SK-N-SH (cell line): ENCODE results near the gene RARA. TPM values are rescaled to one million over a fixed set of nuclear protein-coding genes. Genes with fewer than 3 reads are reported as not detected.
"Not testable (repeated sequence)": the region's sequence is repeated elsewhere in the genome, so short reads cannot be mapped to it uniquely, and the experiment has no call there.

Experiments
- CTCF ChIA-PET: fragments of 300-600, 350-600 bp; formaldehyde crosslinking; extraction: SDS; loops from one replicate; lab custom pipeline; 2021; lab: Yijun Ruan, JAX
- POLR2A ChIA-PET: fragments of 350-600 bp; sonication (Branson Sonifier 250); formaldehyde crosslinking; extraction: SDS; loops from one replicate; lab custom pipeline; 2020; ENCODE audit warnings: antibody characterized with exemption, inconsistent platforms; lab: Yijun Ruan, JAX
- DNase-seq: peaks from one replicate; pipeline ENCODE4 v3.0.0; 2012
- H2AFZ ChIP-seq: fragments of 200-600 bp; sonication (generic); 2 replicates; pipeline ENCODE4 v1.8.1; 2016; ENCODE audit warnings: antibody characterized with exemption, mild to moderate bottlenecking, low read depth
- H3F3A ChIP-seq: fragments of 200-600 bp; sonication (generic); replicated peaks from 2 replicates; pipeline ENCODE3; 2016; ENCODE audit warnings: antibody characterized with exemption, mild to moderate bottlenecking; ENCODE audit not compliant: insufficient read depth
- H3K27ac ChIP-seq, 2 experiments: fragments of 200-500 bp in 1 of 2; fragments of 200-600 bp in 1 of 2; sonication (Bioruptor generic) in 1 of 2; sonication (generic), shearing (Covaris generic) in 1 of 2; 2 replicates each; pipeline versions ENCODE4 v1.5.1 to v1.6.1; 2014 to 2016; ENCODE audit warnings: low read depth in 2 of 2, inconsistent platforms in 1 of 2, low read length in 1 of 2, mild to moderate bottlenecking in 1 of 2, mixed read lengths in 1 of 2
- H3K27me3 ChIP-seq: fragments of 200-600 bp; sonication (generic), shearing (Covaris generic); 2 replicates; pipeline ENCODE4 v1.6.1; 2016; ENCODE audit warnings: mixed run types; ENCODE audit not compliant: insufficient read depth
- H3K36me3 ChIP-seq, 2 experiments: fragments of 200-500 bp in 1 of 2; fragments of 200-600 bp in 1 of 2; sonication (Bioruptor generic) in 1 of 2; sonication (generic) in 1 of 2; replicated peaks in 1 of 2; 2 replicates each; pipeline versions ENCODE3 to v1.5.1; 2014 to 2016; ENCODE audit warnings: low read length in 1 of 2, mild to moderate bottlenecking in 1 of 2; ENCODE audit not compliant: insufficient read depth in 2 of 2, control insufficient read depth in 1 of 2
- H3K4me1 ChIP-seq, 2 experiments: fragments of 200-500 bp in 1 of 2; fragments of 200-600 bp in 1 of 2; sonication (Bioruptor generic) in 1 of 2; sonication (generic), shearing (Covaris generic) in 1 of 2; 2 replicates each; pipeline versions ENCODE4 v1.5.1 to v1.6.1; 2014 to 2016; ENCODE audit warnings: low read depth in 1 of 2, low read length in 1 of 2, mixed run types in 1 of 2; ENCODE audit not compliant: insufficient read depth in 2 of 2, control insufficient read depth in 1 of 2
- H3K4me2 ChIP-seq: fragments of 200-600 bp; sonication (generic), shearing (Covaris generic); 2 replicates; pipeline ENCODE4 v1.6.1; 2017; ENCODE audit warnings: mixed run types
- H3K4me3 ChIP-seq, 2 experiments: fragments of 200-500 bp in 1 of 2; fragments of 200-600 bp in 1 of 2; sonication (Bioruptor generic) in 1 of 2; sonication (generic), shearing (Covaris generic) in 1 of 2; 2 replicates each; pipeline versions ENCODE4 v1.5.1 to v1.8.1; 2014 to 2016; ENCODE audit warnings: low read depth in 2 of 2, inconsistent platforms in 1 of 2, low read length in 1 of 2, mild to moderate bottlenecking in 1 of 2, mixed read lengths in 1 of 2, moderate library complexity in 1 of 2
- H3K79me2 ChIP-seq: fragments of 200-600 bp; sonication (generic); 2 replicates; pipeline ENCODE4 v1.8.1; 2017; ENCODE audit warnings: mild to moderate bottlenecking; ENCODE audit not compliant: insufficient read depth
- H3K9ac ChIP-seq: fragments of 200-600 bp; sonication (generic); 2 replicates; pipeline ENCODE4 v1.6.1; 2017; ENCODE audit warnings: mixed run types
- H3K9me2 ChIP-seq: fragments of 200-600 bp; sonication (generic); 2 replicates; pipeline ENCODE4 v1.6.1; 2017; ENCODE audit warnings: mixed run types
- H3K9me3 ChIP-seq: fragments of 200-600 bp; sonication (generic); 2 replicates; pipeline ENCODE4 v1.6.1; 2017; ENCODE audit warnings: mixed run types, mild to moderate bottlenecking, moderate library complexity
- H4K20me1 ChIP-seq: fragments of 200-600 bp; sonication (generic); 2 replicates; pipeline ENCODE4 v1.6.1; 2017; ENCODE audit warnings: mild to moderate bottlenecking, mixed run types; ENCODE audit not compliant: insufficient read depth
- EZH2phosphoT487 ChIP-seq: fragments of 200-600 bp; sonication (generic); IDR thresholded peaks from 2 replicates; pipeline ENCODE4 v1.6.1; 2017; ENCODE audit warnings: low read depth, mixed run types, mild to moderate bottlenecking, antibody characterized with exemption, moderate library complexity, borderline replicate concordance
- FOXJ3 ChIP-seq: sonication (generic); formaldehyde crosslinking; IDR thresholded peaks from 2 replicates; pipeline ENCODE4 v1.5.1; 2020; ENCODE audit warnings: mild to moderate bottlenecking, missing genetic modification reagents
- FOXM1 ChIP-seq: IDR thresholded peaks from 2 replicates; pipeline ENCODE4 v1.4.0; 2012; ENCODE audit warnings: low read depth, mild to moderate bottlenecking
- GABPA ChIP-seq: IDR thresholded peaks from 2 replicates; pipeline ENCODE4 v1.4.0; 2012; ENCODE audit warnings: low read depth, mild to moderate bottlenecking
- MXI1 ChIP-seq: IDR thresholded peaks from 2 replicates; pipeline ENCODE4 v1.6.1; 2012; ENCODE audit warnings: mild to moderate bottlenecking, low read depth, low read length, improper control_type of control experiment
- NFIC ChIP-seq: IDR thresholded peaks from 2 replicates; pipeline ENCODE4 v1.4.0; 2012; ENCODE audit warnings: borderline replicate concordance
- NRF1 ChIP-seq: IDR thresholded peaks from 2 replicates; pipeline ENCODE4 v1.6.1; 2012; ENCODE audit warnings: low read depth, mild to moderate bottlenecking, low read length
- RAD21 ChIP-seq: IDR thresholded peaks from 2 replicates; pipeline ENCODE4 v1.6.1; 2012; ENCODE audit warnings: mild to moderate bottlenecking, low read length
- RCOR1 ChIP-seq: fragments of 150-350 bp; IDR thresholded peaks from 2 replicates; pipeline ENCODE4 v1.6.1; 2017; ENCODE audit warnings: antibody characterized with exemption, low read length
- RXRA ChIP-seq: IDR thresholded peaks from 2 replicates; pipeline ENCODE4 v1.4.0; 2012; ENCODE audit warnings: low read depth, mild to moderate bottlenecking, borderline replicate concordance
- SIN3A ChIP-seq: IDR thresholded peaks from 2 replicates; pipeline ENCODE4 v1.6.1; 2012; ENCODE audit warnings: low read depth, mild to moderate bottlenecking, low read length, moderate library complexity, borderline replicate concordance
- SMC3 ChIP-seq: IDR thresholded peaks from 2 replicates; pipeline ENCODE4 v1.6.1; 2012; ENCODE audit warnings: low read depth, low read length, improper control_type of control experiment
- TAF1 ChIP-seq: IDR thresholded peaks from 2 replicates; pipeline ENCODE4 v1.6.1; 2012; ENCODE audit warnings: low read depth, mild to moderate bottlenecking, low read length, moderate library complexity, borderline replicate concordance
- whole genome bisulfite sequencing: methylation state at CpG from one replicate; pipeline ENCODE4 v1.1.6; 2017; ENCODE audit warnings: low lambda C conversion rate; 5-methylcytosine and 5-hydroxymethylcytosine counted together
- polyA plus RNA-seq, 3 experiments: library from polyadenylated mRNA; depleted of rRNA; stranded (reverse); fragments of >200 nt; gene quantifications; 2 replicates each; pipeline ENCODE4 v1.2.3, GENCODE V29; 2012
- TF ChIP-seq, protein P1 (sequence below): fragments of 150-350 bp; IDR thresholded peaks from 2 replicates; pipeline ENCODE4 v1.6.1; 2017; ENCODE audit warnings: antibody characterized with exemption, low read length, low read depth, borderline replicate concordance
- TF ChIP-seq, protein P2 (sequence below): IDR thresholded peaks from 2 replicates; pipeline ENCODE4 v1.4.0; 2012; ENCODE audit warnings: low read depth, borderline replicate concordance
- TF ChIP-seq, protein P3 (sequence below): IDR thresholded peaks from 2 replicates; pipeline ENCODE4 v1.4.0; 2012; ENCODE audit warnings: low read depth
- TF ChIP-seq, protein P4 (sequence below): IDR thresholded peaks from 2 replicates; pipeline ENCODE4 v1.4.0; 2012; ENCODE audit warnings: low read depth, borderline replicate concordance
- TF ChIP-seq, protein P5 (sequence below): IDR thresholded peaks from 2 replicates; pipeline ENCODE4; 2012

Gene RARA
- polyA plus RNA-seq, 1 of the 3 experiments (the other 2 are of a cell fraction), result 13.3 TPM

DNA sequence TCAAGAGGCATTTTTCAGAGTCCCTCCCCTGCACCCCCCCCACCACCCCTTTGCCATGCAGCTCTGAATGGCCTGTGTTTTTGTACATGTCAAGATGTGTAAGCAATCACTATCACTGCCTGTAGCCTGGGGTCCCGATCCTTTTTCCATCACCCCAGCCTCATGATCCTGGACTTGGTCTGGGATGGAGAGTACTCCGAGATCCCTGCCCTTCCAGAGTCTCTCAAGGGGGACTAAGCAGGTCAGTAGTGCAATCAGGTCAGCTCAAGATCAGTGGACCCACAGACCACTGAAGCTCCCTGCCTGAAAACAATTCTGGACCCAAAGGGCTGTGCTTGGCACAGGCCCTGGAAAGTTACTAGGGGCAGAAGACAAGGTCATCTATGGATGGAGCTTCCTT is 63.1 kb downstream of the RARA start:
- ChIA-PET CTCF (interaction anchor here (0.6 to 1.5 kb wide), 5 partner anchors 9 to 364 kb away, joined by 3 to 4 read pairs (median 3); no protein-coding TSS in a partner anchor), POLR2A (no interaction called here)
- Histone ChIP-seq H2AFZ (no peak overlapping the region), H3K9me2 (no peaks in the 10 kb centered on the region), H3K27me3 (no peaks in the 10 kb centered on the region), H3K4me2 (no peak overlapping the region), H3K9me3 (no peaks in the 10 kb centered on the region), H4K20me1 (no peaks in the 10 kb centered on the region), H3K4me3 (no peak overlapping the region), H3F3A (no peaks in the 10 kb centered on the region), H3K27ac (no peak overlapping the region), H3K9ac (no peak overlapping the region), H3K4me1 (no peaks in the 10 kb centered on the region), H3K79me2 (no peaks in the 10 kb centered on the region), H3K36me3 (no peaks in the 10 kb centered on the region)
- TF ChIP-seq, protein P1, sequence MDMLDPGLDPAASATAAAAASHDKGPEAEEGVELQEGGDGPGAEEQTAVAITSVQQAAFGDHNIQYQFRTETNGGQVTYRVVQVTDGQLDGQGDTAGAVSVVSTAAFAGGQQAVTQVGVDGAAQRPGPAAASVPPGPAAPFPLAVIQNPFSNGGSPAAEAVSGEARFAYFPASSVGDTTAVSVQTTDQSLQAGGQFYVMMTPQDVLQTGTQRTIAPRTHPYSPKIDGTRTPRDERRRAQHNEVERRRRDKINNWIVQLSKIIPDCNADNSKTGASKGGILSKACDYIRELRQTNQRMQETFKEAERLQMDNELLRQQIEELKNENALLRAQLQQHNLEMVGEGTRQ, result no peak
- TF ChIP-seq, protein P2, sequence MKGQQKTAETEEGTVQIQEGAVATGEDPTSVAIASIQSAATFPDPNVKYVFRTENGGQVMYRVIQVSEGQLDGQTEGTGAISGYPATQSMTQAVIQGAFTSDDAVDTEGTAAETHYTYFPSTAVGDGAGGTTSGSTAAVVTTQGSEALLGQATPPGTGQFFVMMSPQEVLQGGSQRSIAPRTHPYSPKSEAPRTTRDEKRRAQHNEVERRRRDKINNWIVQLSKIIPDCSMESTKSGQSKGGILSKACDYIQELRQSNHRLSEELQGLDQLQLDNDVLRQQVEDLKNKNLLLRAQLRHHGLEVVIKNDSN, result no peak
- TF ChIP-seq RCOR1 (no peak), MXI1 (no peak), RXRA (no peak), RAD21 (no peak), FOXJ3 (CRISPR knock-in tag) (no peak), SIN3A (no peak), NFIC (no peak), SMC3 (no peak), FOXM1 (no peak), EZH2phosphoT487 (no peak), TAF1 (no peak), NRF1 (no peak), GABPA (no peak)
- TF ChIP-seq, protein P3, sequence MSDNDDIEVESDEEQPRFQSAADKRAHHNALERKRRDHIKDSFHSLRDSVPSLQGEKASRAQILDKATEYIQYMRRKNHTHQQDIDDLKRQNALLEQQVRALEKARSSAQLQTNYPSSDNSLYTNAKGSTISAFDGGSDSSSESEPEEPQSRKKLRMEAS, result no peak
- TF ChIP-seq, protein P4, sequence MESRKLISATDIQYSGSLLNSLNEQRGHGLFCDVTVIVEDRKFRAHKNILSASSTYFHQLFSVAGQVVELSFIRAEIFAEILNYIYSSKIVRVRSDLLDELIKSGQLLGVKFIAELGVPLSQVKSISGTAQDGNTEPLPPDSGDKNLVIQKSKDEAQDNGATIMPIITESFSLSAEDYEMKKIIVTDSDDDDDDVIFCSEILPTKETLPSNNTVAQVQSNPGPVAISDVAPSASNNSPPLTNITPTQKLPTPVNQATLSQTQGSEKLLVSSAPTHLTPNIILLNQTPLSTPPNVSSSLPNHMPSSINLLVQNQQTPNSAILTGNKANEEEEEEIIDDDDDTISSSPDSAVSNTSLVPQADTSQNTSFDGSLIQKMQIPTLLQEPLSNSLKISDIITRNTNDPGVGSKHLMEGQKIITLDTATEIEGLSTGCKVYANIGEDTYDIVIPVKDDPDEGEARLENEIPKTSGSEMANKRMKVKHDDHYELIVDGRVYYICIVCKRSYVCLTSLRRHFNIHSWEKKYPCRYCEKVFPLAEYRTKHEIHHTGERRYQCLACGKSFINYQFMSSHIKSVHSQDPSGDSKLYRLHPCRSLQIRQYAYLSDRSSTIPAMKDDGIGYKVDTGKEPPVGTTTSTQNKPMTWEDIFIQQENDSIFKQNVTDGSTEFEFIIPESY, result no peak
- TF ChIP-seq, protein P5, sequence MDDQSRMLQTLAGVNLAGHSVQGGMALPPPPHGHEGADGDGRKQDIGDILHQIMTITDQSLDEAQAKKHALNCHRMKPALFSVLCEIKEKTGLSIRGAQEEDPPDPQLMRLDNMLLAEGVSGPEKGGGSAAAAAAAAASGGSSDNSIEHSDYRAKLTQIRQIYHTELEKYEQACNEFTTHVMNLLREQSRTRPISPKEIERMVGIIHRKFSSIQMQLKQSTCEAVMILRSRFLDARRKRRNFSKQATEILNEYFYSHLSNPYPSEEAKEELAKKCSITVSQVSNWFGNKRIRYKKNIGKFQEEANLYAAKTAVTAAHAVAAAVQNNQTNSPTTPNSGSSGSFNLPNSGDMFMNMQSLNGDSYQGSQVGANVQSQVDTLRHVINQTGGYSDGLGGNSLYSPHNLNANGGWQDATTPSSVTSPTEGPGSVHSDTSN, result no peak
- no peak for DNase-seq
- WGBS, result 94% methylated on average over 2 of the region's 2 CpGs

DNA sequence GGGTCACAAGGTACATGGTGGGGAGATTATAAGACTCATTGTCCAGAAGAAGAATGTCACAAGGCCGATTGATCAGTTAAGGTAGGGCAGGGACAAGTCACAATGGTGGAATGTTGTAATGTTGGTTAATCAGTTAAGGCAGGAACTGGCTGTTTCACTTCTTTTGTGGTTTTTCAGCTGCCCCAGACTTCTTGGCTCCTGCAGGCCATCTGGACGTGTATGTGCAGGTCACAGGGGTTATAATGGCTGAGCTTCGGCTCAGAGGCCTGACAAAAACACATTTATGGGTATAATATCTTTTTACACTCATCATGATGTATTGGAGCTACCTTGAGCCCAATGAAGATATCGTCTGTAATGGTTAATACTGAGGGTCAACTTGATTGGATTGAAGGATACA is 63.7 kb downstream of the RARA start:
- H3K4me1 ChIP-seq, H3K9me3 ChIP-seq, H3K4me3 ChIP-seq, DNase-seq, H3K27ac ChIP-seq, H3K79me2 ChIP-seq, H3K9ac ChIP-seq, H3K9me2 ChIP-seq, H3K27me3 ChIP-seq, H3K4me2 ChIP-seq, H4K20me1 ChIP-seq, H3K36me3 ChIP-seq, H3F3A ChIP-seq, POLR2A ChIA-PET, H2AFZ ChIP-seq: not testable (repeated sequence)
- CTCF ChIA-PET, result interaction anchor here (0.6 to 1.5 kb wide), 6 partner anchors 9 to 845 kb away, joined by 3 to 4 read pairs (median 3); no protein-coding TSS in a partner anchor
- 49% methylated on average over 4 of the region's 4 CpGs for WGBS
